ENCODE data around the gene NVL.
A peak's percentile ranks its signal among the peaks of the same experiment; 100 is the strongest.
"Not testable (repeated sequence)": the region's sequence is repeated elsewhere in the genome, so short reads cannot be mapped to it uniquely, and the experiment has no call there.

The NVL gene

DNA sequence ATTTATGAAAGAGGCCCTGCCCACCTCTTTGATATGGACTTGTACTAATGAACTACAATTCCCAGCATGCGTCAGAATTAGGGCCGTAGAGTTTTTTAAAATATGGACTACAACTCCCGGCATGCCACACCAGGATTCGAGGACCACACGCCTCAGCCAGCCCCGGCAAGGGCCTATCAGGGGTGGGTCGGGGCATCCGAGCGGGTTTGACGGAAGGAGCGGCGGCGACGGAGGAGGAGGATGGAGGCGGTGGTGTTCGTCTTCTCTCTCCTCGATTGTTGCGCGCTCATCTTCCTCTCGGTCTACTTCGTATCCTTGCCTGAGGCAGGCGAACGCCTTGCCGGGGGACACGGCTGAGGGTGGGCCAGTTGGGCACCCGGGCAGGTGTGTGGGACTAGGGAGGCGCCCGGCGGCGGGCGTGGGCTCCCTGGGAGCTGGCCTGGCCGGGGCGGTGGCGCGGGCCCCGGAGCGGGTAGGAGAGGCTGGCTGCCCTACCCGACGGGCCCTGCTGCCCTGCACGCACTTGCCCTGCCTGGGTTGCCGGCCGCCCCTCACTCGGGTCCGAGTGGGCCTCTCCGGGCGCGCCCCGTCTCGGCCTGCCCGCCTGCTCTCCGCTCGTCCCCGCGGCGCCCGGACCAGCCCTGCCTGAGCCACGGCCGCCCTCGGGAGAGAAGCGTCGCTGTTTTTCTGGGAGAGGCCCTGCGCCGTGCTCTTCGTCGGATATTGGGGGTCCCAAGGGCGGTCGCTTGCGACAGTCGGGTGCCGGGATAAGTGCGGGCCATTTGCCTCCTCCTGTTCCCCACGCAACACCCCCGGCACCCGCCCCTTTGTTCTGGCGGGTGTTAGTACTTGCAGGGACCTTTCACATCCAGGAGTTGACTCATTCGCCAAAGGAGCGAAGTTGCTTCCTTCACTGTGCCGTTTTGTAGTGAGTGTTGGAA is 27.0 kb upstream of the NVL start, which contains the start of gene CNIH4:
TSS of gene CNIH4 (plus strand) at position 195 of the 941 bp plus-strand sequence. CDS start at position 241, 46 bp downstream.
- Histone ChIP-seq H3K36me3 (ENCODE audit: control insufficient read depth, low read length) (no peaks in the 10 kb centered on the region), H3K9me2 (replicated peaks; ENCODE audit: control insufficient read depth, low read length) (no peaks in the 10 kb centered on the region), H3K27me3 (ENCODE audit: control insufficient read depth, low read length) (no peaks in the 10 kb centered on the region), H3K9me3 (ENCODE audit: control insufficient read depth, insufficient read depth, low read length) (no peaks in the 10 kb centered on the region), H3K79me2 (ENCODE audit: control insufficient read depth, low read length) (peaks cover 46% of the 10 kb centered on the region), H3K4me2 (ENCODE audit: low read length) (peak within 1 kb of the TSS; percentile 91), H3K4me3 (ENCODE audit: low read length) (peak within 1 kb of the TSS; percentile 77), H3F3A (ENCODE audit: control insufficient read depth, insufficient read depth) (no peaks in the 10 kb centered on the region), H3K27ac (ENCODE audit: low read depth, low read length) (no peak within 1 kb of the TSS), H4K20me1 (ENCODE audit: control insufficient read depth, insufficient read depth, low read depth, low read length) (no peaks in the 10 kb centered on the region), H3K4me1 (ENCODE audit: control insufficient read depth, low read length) (peaks cover 16% of the 10 kb centered on the region)
- TF ChIP-seq, protein P1, sequence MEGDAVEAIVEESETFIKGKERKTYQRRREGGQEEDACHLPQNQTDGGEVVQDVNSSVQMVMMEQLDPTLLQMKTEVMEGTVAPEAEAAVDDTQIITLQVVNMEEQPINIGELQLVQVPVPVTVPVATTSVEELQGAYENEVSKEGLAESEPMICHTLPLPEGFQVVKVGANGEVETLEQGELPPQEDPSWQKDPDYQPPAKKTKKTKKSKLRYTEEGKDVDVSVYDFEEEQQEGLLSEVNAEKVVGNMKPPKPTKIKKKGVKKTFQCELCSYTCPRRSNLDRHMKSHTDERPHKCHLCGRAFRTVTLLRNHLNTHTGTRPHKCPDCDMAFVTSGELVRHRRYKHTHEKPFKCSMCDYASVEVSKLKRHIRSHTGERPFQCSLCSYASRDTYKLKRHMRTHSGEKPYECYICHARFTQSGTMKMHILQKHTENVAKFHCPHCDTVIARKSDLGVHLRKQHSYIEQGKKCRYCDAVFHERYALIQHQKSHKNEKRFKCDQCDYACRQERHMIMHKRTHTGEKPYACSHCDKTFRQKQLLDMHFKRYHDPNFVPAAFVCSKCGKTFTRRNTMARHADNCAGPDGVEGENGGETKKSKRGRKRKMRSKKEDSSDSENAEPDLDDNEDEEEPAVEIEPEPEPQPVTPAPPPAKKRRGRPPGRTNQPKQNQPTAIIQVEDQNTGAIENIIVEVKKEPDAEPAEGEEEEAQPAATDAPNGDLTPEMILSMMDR (IDR thresholded peaks at IDR 0.05; ENCODE audit: low read depth, low read length, poor library complexity, severe bottlenecking), result no peak
- no peak for TF ChIP-seq EZH2phosphoT487 (IDR thresholded peaks at IDR 0.05; ENCODE audit: borderline replicate concordance, low read length)

DNA sequence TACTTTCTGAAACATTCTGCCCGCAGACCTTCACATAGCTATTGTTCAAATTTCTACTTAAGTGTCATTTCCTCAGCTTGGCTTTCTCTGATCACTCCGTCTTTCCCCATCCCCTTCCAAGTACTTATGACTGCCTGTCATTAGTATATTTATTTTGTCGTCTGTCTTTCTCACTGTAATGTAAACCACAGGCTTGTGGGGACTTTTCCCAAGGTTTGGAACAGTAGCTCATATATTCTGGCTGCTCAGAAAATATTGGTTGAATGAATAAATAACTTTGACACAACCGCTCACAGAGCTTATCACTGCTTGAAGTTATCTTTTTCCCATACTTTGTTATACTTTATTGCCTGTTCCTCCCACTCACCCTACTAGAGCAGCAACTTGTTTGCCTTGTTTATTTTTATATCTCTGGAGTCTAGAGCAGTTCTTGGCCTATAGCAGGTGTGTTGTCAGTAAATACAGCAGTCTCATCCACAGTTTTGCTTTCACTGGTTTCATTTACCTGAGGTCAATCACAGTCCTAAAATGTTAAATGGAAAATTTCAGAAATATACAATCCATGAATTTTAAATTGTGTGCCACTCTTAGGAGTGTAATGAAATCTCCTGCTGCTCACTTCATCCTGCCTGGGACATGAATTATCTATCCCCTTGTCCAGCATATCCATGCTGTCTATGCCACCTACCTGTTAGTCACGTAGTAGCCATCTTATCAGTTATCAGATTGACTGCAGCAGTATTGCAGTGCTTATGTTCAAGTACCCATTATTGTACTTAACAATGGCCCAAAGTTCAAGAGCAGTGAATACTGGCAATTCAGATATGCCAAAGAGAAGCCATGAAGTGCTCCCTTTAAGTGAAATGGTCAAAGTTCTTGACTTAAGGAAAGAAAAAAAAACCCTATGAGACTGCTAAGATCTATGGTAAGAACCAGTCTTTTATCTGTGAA is 24.3 kb upstream of the NVL start:
- H3K79me2 ChIP-seq (ENCODE audit: control insufficient read depth, low read length), result peaks cover 24% of the 10 kb centered on the region
- no peaks in the 10 kb centered on the region for H4K20me1 ChIP-seq (ENCODE audit: control insufficient read depth, insufficient read depth, low read depth, low read length)
- TF ChIP-seq EZH2phosphoT487 (IDR thresholded peaks at IDR 0.05; ENCODE audit: borderline replicate concordance, low read length), result no peak
- TF ChIP-seq, protein P1 (IDR thresholded peaks at IDR 0.05; ENCODE audit: low read depth, low read length, poor library complexity, severe bottlenecking), result no peak
- H3K27ac ChIP-seq (ENCODE audit: low read depth, low read length), result no peak overlapping the region
- H3K4me3 ChIP-seq (ENCODE audit: low read length), result no peak overlapping the region
- no peaks in the 10 kb centered on the region for H3K9me3 ChIP-seq (ENCODE audit: control insufficient read depth, insufficient read depth, low read length)
- no peaks in the 10 kb centered on the region for H3K9me2 ChIP-seq (replicated peaks; ENCODE audit: control insufficient read depth, low read length)
- H3K27me3 ChIP-seq (ENCODE audit: control insufficient read depth, low read length), result no peaks in the 10 kb centered on the region
- no peak overlapping the region for H3K4me2 ChIP-seq (ENCODE audit: low read length)
- peaks cover 16% of the 10 kb centered on the region for H3K4me1 ChIP-seq (ENCODE audit: control insufficient read depth, low read length)
- no peaks in the 10 kb centered on the region for H3K36me3 ChIP-seq (ENCODE audit: control insufficient read depth, low read length)
- no peaks in the 10 kb centered on the region for H3F3A ChIP-seq (ENCODE audit: control insufficient read depth, insufficient read depth)

DNA sequence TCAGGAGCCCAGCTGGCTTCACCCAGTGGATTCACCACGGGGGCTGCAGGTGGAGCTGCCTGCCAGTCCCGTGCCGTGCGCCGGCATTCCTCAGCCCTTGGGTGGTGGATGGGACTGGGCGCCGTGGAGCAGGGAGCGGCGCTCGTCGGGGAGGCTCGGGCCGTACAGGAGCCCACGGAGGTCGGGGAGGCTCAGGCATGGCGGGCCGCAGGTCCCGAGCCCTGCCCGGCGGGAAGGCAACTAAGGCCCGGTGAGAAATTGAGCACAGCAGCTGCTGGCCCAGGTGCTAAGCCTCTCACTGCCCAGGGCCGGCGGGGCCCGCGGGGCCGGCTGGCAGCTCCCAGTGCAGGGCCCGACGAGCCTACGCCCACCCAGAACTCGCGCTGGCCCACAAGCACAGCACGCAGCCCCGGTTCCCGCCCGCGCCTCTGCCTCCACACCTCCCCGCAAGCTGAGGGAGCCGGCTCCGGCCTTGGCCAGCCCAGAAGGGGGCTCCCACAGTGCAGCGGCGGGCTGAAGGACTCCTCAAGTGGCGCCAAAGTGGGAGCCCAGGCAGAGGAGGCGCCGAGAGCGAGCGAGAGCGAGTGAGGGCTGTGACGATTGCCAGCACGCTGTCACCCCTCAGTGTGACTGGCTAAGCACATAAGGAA is 22.6 kb upstream of the NVL start:
- not testable (repeated sequence) for H3K4me3 ChIP-seq (ENCODE audit: low read length); H3K79me2 ChIP-seq (ENCODE audit: control insufficient read depth, low read length); H3K9me2 ChIP-seq (replicated peaks; ENCODE audit: control insufficient read depth, low read length); H3K4me2 ChIP-seq (ENCODE audit: low read length); H3K27me3 ChIP-seq (ENCODE audit: control insufficient read depth, low read length); H3K9me3 ChIP-seq (ENCODE audit: control insufficient read depth, insufficient read depth, low read length); H3K27ac ChIP-seq (ENCODE audit: low read depth, low read length); H4K20me1 ChIP-seq (ENCODE audit: control insufficient read depth, insufficient read depth, low read depth, low read length); H3F3A ChIP-seq (ENCODE audit: control insufficient read depth, insufficient read depth); H3K4me1 ChIP-seq (ENCODE audit: control insufficient read depth, low read length); H3K36me3 ChIP-seq (ENCODE audit: control insufficient read depth, low read length)

DNA sequence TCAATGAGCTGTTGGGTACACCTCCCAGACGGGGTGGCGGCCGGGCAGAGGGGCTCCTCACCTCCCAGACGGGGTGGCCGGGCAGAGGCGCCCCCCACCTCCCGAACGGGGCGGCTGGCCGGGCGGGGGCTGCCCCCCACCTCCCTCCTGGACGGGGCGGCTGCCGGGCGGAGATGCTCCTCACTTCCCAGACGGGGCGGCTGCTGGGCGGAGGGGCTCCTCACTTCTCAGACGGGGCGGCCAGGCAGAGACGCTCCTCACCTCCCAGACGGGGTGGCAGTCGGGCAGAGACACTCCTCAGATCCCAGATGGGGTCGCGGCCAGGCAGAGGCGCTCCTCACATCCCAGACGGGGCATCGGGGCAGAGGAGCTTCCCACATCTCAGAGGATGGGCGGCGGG is 19.7 kb upstream of the NVL start:
- not testable (repeated sequence) for H3K9me3 ChIP-seq (ENCODE audit: control insufficient read depth, insufficient read depth, low read length); H3K9me2 ChIP-seq (replicated peaks; ENCODE audit: control insufficient read depth, low read length); H3K4me2 ChIP-seq (ENCODE audit: low read length); H3K4me1 ChIP-seq (ENCODE audit: control insufficient read depth, low read length); H3K4me3 ChIP-seq (ENCODE audit: low read length); H3F3A ChIP-seq (ENCODE audit: control insufficient read depth, insufficient read depth); H3K36me3 ChIP-seq (ENCODE audit: control insufficient read depth, low read length); H4K20me1 ChIP-seq (ENCODE audit: control insufficient read depth, insufficient read depth, low read depth, low read length); H3K79me2 ChIP-seq (ENCODE audit: control insufficient read depth, low read length); H3K27me3 ChIP-seq (ENCODE audit: control insufficient read depth, low read length); H3K27ac ChIP-seq (ENCODE audit: low read depth, low read length)
